Activated CD4-positive, alpha-beta T cell treated with anti-CD3 and anti-CD28 coated beads, Interleukin-2, amount 50 U/mL, for 1 hour (primary cell): ENCODE data around the gene SFXN2.
"Not testable (repeated sequence)": the region's sequence is repeated elsewhere in the genome, so short reads cannot be mapped to it uniquely, and the experiment has no call there.

Experiments used
- DNase-seq: peaks from one replicate; pipeline ENCODE4 v3.0.0-alpha.2; 2020

Gene SFXN2

GRCh38 chr10:102714621-102715455 lies at the start of gene SFXN2:
TSS of gene SFXN2 (plus strand) at chr10:102714636. CDS start at chr10:102726637, 12,001 bp downstream.
- DNase-seq: peak; percentile 49

- no peak for DNase-seq
These were observed 48.4 kb upstream of the SFXN2 start for GRCh38 chr10:102665904-102666509.

GRCh38 chr10:102667411-102667810 lies 47.0 kb upstream of the SFXN2 start:
- not testable (repeated sequence) for DNase-seq

- DNase-seq: no peak
These were observed 45.9 kb upstream of the SFXN2 start for GRCh38 chr10:102668326-102669107.

GRCh38 chr10:102669206-102670064 lies 45.0 kb upstream of the SFXN2 start:
- DNase-seq: no peak

GRCh38 chr10:102670065-102670670 lies 44.3 kb upstream of the SFXN2 start:
- DNase-seq: no peak

- DNase-seq: no peak
These were observed 43.5 kb upstream of the SFXN2 start for GRCh38 chr10:102670871-102671434.

- no peak for DNase-seq
These were observed 41.1 kb upstream of the SFXN2 start for GRCh38 chr10:102673236-102673818.

GRCh38 chr10:102673819-102674511 lies 40.5 kb upstream of the SFXN2 start:
- DNase-seq: peak; percentile 70

GRCh38 chr10:102674566-102674965 lies 39.9 kb upstream of the SFXN2 start:
- no peak for DNase-seq

GRCh38 chr10:102675011-102675665 lies 39.3 kb upstream of the SFXN2 start:
- no peak for DNase-seq

- no peak for DNase-seq
These were observed 38.5 kb upstream of the SFXN2 start for GRCh38 chr10:102675666-102676533.

- no peak for DNase-seq
These were observed 37.7 kb upstream of the SFXN2 start for GRCh38 chr10:102676534-102677315.

GRCh38 chr10:102677331-102678067 lies 36.9 kb upstream of the SFXN2 start:
- DNase-seq: no peak

GRCh38 chr10:102678068-102678400 lies 36.4 kb upstream of the SFXN2 start:
- no peak for DNase-seq

GRCh38 chr10:102678842-102679289 lies 35.6 kb upstream of the SFXN2 start:
- DNase-seq: no peak

- DNase-seq: no peak
These were observed 34.8 kb upstream of the SFXN2 start for GRCh38 chr10:102679596-102679995.

- DNase-seq: no peak
These were observed 32.7 kb upstream of the SFXN2 start for GRCh38 chr10:102681696-102682095.
